HepG2 (cell line): ENCODE results near the gene KDM5B. TPM values are rescaled to one million over a fixed set of nuclear protein-coding genes. Genes with fewer than 3 reads are reported as not detected.

Experiments
- BRCA1 ChIP-seq: sonication (generic); formaldehyde crosslinking; IDR thresholded peaks from 2 replicates; pipeline ENCODE4 v1.4.0; 2020; ENCODE audit warnings: missing genetic modification reagents
- CENPT ChIP-seq: sonication (generic); formaldehyde crosslinking; IDR thresholded peaks from 2 replicates; pipeline ENCODE4 v1.8.0; 2022; ENCODE audit warnings: low read depth, mild to moderate bottlenecking, moderate library complexity, missing genetic modification reagents
- CSRNP1 ChIP-seq: sonication (generic); formaldehyde crosslinking; IDR thresholded peaks from 2 replicates; pipeline ENCODE4 v1.8.1; 2023; ENCODE audit warnings: mild to moderate bottlenecking, missing genetic modification reagents
- EP300 ChIP-seq, 3 experiments: sonication (generic) in 1 of 3; formaldehyde crosslinking in 1 of 3; IDR thresholded peaks; 2 replicates each; pipeline versions ENCODE4 v1.5.1 to v1.6.1; 2011 to 2020; ENCODE audit warnings: low read depth in 2 of 3, low read length in 2 of 3, borderline replicate concordance in 1 of 3, improper control_type of control experiment in 1 of 3, mild to moderate bottlenecking in 1 of 3, missing genetic modification reagents in 1 of 3, moderate library complexity in 1 of 3
- HMG20A ChIP-seq: IDR thresholded peaks from 2 replicates; pipeline ENCODE4 v1.6.1; 2016; ENCODE audit warnings: borderline replicate concordance
- HNRNPL ChIP-seq: fragments of 200-400 bp; formaldehyde crosslinking; IDR thresholded peaks from 2 replicates; pipeline ENCODE4 v1.6.1; 2017; ENCODE audit warnings: mild to moderate bottlenecking, low read depth, low read length
- MAFG ChIP-seq: sonication (generic); formaldehyde crosslinking; IDR thresholded peaks from 2 replicates; pipeline ENCODE4 v1.5.1; 2020; ENCODE audit warnings: mild to moderate bottlenecking, missing genetic modification reagents
- MAZ ChIP-seq, 2 experiments: sonication (generic) in 1 of 2; formaldehyde crosslinking in 1 of 2; IDR thresholded peaks; 2 replicates each; pipeline versions ENCODE4 v1.5.0 to v1.6.1; 2012 to 2020; ENCODE audit warnings: low read depth in 2 of 2, mild to moderate bottlenecking in 2 of 2, borderline replicate concordance in 1 of 2, improper control_type of control experiment in 1 of 2, low read length in 1 of 2, missing genetic modification reagents in 1 of 2, moderate library complexity in 1 of 2
- MXD4 ChIP-seq: IDR thresholded peaks from 2 replicates; pipeline ENCODE4 v1.6.1; 2016; ENCODE audit warnings: mild to moderate bottlenecking, missing biosample characterization, missing genetic modification reagents
- PHF8 ChIP-seq: sonication (generic); formaldehyde crosslinking; IDR thresholded peaks from 2 replicates; pipeline ENCODE4 v1.5.0; 2020; ENCODE audit warnings: missing genetic modification reagents
- TGIF2 ChIP-seq: IDR thresholded peaks from 2 replicates; pipeline ENCODE4 v1.6.1; 2016; ENCODE audit warnings: control low read depth, missing compliant biosample characterization
- USF2 ChIP-seq, 2 experiments: sonication (generic) in 1 of 2; formaldehyde crosslinking in 1 of 2; IDR thresholded peaks; 2 replicates each; pipeline versions ENCODE4 v1.5.1 to v1.6.1; 2011 to 2020; ENCODE audit warnings: borderline replicate concordance in 1 of 2, low read depth in 1 of 2, low read length in 1 of 2, mild to moderate bottlenecking in 1 of 2, missing genetic modification reagents in 1 of 2, moderate library complexity in 1 of 2
- ZC3H13 ChIP-seq: sonication (generic); formaldehyde crosslinking; IDR thresholded peaks from 2 replicates; pipeline ENCODE4 v1.8.1; 2023; ENCODE audit warnings: mild to moderate bottlenecking, missing genetic modification reagents, moderate library complexity
- ZNF569 ChIP-seq: sonication (generic); formaldehyde crosslinking; IDR thresholded peaks from 2 replicates; pipeline ENCODE4 v1.5.0; 2020; ENCODE audit warnings: mild to moderate bottlenecking, missing genetic modification reagents, moderate library complexity, borderline replicate concordance
- ZNF576 ChIP-seq: sonication (generic); formaldehyde crosslinking; IDR thresholded peaks from 2 replicates; pipeline ENCODE4 v1.4.0; 2020; ENCODE audit warnings: mild to moderate bottlenecking, missing genetic modification reagents
- polyA plus RNA-seq, 8 experiments: library from polyadenylated mRNA; depleted of rRNA in 3 of 8; stranded (reverse) in 7 of 8; unstranded in 1 of 8; fragments of >200 nt; fragmentation: Illumina TruSeq in 4 of 8; extraction: Trizol in 4 of 8; gene quantifications; 2 replicates each; pipeline versions ENCODE4 v1.2.1 to v1.2.3, GENCODE V29; 2011 to 2016; ENCODE audit warnings: low read depth in 4 of 8, missing spikeins in 1 of 8, mixed read lengths in 1 of 8; ENCODE audit not compliant: insufficient read depth in 1 of 8
- total RNA-seq, 5 experiments: library from RNA; depleted of rRNA; stranded (reverse); fragments of >200 nt; fragmentation: Illumina TruSeq; extraction: Trizol; gene quantifications; 2 replicates each; pipeline ENCODE4 v1.2.3, GENCODE V29; 2016; ENCODE audit warnings: low read depth in 1 of 5
- TF ChIP-seq, protein P1 (sequence below): sonication (generic); formaldehyde crosslinking; conservative IDR thresholded peaks from 2 replicates; pipeline ENCODE4 v1.8.0; 2022; ENCODE audit warnings: missing genetic modification reagents
- TF ChIP-seq, protein P2 (sequence below): sonication (generic); formaldehyde crosslinking; IDR thresholded peaks from 2 replicates; pipeline ENCODE4 v1.5.1; 2020; ENCODE audit warnings: missing genetic modification reagents, mild to moderate bottlenecking, borderline replicate concordance
- TF ChIP-seq, protein P3 (sequence below): sonication (generic); formaldehyde crosslinking; IDR thresholded peaks from 2 replicates; pipeline ENCODE4 v1.4.0; 2020; ENCODE audit warnings: missing genetic modification reagents, borderline replicate concordance

Gene KDM5B
- total and polyA plus RNA-seq, 2 of the 13 experiments (the other 11 are each of a cell fraction or from before 2014, with no cell fraction given): 34.2 to 35.4 TPM

DNA sequence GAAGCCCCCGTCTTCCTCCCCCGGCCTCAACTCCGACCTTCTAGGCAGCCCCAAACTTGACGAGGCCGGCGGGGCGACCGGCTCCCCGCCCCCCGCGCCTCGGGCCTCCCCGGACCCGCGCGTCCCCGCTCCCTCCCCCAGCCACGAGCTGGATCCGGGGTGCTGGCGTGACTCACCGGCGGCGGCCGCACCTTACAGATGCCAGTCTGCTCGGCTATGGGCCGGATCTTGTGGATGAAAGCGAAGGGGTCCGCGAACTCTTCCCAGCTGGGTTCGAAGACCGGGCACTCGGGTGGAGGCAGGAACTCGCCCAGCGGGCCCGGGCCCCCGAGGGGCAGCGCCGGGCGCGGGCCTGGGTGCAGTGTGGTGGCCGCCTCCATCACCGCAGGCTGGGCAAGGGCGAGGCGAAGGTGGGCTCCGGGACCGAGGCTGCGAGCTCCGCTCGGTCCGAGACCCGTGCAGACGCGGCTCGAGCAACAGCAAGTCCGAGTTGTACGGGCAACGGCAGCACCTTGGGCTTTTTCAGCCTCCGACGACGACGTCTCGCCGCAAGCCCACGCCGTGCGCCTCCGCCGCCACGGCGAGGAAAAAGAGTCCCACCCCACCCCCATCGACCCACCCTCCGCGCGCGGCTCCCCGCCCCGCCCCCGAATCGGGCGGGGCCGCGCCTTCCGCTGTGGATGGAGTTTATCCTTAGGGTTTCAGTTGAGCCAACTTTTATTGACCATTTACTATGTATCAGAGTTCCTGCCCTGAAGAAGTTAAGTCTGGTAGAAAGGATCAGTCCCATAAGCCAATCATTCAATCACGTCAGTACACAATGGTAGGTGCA lies at the start of gene KDM5B (continued):
- TF ChIP-seq, protein P1, sequence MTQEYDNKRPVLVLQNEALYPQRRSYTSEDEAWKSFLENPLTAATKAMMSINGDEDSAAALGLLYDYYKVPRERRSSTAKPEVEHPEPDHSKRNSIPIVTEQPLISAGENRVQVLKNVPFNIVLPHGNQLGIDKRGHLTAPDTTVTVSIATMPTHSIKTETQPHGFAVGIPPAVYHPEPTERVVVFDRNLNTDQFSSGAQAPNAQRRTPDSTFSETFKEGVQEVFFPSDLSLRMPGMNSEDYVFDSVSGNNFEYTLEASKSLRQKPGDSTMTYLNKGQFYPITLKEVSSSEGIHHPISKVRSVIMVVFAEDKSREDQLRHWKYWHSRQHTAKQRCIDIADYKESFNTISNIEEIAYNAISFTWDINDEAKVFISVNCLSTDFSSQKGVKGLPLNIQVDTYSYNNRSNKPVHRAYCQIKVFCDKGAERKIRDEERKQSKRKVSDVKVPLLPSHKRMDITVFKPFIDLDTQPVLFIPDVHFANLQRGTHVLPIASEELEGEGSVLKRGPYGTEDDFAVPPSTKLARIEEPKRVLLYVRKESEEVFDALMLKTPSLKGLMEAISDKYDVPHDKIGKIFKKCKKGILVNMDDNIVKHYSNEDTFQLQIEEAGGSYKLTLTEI (CRISPR knock-in tag): no peak
- TF ChIP-seq TGIF2 (peak; percentile 97), BRCA1 (CRISPR knock-in tag) (no peak), PHF8 (peak; percentile 80), HNRNPL (no peak), USF2 (IDR thresholded peaks at IDR 0.05; ENCODE audit: low read depth, low read length) (no peak), USF2 (CRISPR knock-in tag; IDR thresholded peaks at IDR 0.05; ENCODE audit: borderline replicate concordance) (no peak), ZNF576 (no peak), HMG20A (CRISPR knock-in tag) (peak; percentile 42; the same call in 1 of the 2 replicates), MXD4 (CRISPR knock-in tag) (peak; percentile 45; the same call in 1 of the 2 replicates), CENPT (CRISPR knock-in tag) (0 out of 2 replicates have a peak, but pooled peaks have one; percentile 46), MAFG (CRISPR knock-in tag) (no peak), MAZ (IDR thresholded peaks at IDR 0.05; ENCODE audit: borderline replicate concordance, low read depth, low read length) (peak; percentile 67; the same call in 1 of the 2 replicates), MAZ (CRISPR knock-in tag; IDR thresholded peaks at IDR 0.05; ENCODE audit: low read depth) (peak; percentile 94), ZC3H13 (CRISPR knock-in tag) (peak; percentile 41; the same call in 1 of the 2 replicates), EP300 (IDR thresholded peaks at IDR 0.05; ENCODE audit: low read depth in 2 of 2, low read length in 2 of 2) (no peak), EP300 (CRISPR knock-in tag; IDR thresholded peaks at IDR 0.05; ENCODE audit: borderline replicate concordance) (no peak; the same call in 1 of the 2 replicates), CSRNP1 (CRISPR knock-in tag) (peak; percentile 75), ZNF569 (no peak)
- TF ChIP-seq, protein P2, sequence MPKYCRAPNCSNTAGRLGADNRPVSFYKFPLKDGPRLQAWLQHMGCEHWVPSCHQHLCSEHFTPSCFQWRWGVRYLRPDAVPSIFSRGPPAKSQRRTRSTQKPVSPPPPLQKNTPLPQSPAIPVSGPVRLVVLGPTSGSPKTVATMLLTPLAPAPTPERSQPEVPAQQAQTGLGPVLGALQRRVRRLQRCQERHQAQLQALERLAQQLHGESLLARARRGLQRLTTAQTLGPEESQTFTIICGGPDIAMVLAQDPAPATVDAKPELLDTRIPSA: no peak
- TF ChIP-seq, protein P3, sequence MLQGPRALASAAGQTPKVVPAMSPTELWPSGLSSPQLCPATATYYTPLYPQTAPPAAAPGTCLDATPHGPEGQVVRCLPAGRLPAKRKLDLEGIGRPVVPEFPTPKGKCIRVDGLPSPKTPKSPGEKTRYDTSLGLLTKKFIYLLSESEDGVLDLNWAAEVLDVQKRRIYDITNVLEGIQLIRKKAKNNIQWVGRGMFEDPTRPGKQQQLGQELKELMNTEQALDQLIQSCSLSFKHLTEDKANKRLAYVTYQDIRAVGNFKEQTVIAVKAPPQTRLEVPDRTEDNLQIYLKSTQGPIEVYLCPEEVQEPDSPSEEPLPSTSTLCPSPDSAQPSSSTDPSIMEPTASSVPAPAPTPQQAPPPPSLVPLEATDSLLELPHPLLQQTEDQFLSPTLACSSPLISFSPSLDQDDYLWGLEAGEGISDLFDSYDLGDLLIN (CRISPR knock-in tag): no peak
